ENCODE results near the gene CCDC142.

CCDC142 gene

DNA sequence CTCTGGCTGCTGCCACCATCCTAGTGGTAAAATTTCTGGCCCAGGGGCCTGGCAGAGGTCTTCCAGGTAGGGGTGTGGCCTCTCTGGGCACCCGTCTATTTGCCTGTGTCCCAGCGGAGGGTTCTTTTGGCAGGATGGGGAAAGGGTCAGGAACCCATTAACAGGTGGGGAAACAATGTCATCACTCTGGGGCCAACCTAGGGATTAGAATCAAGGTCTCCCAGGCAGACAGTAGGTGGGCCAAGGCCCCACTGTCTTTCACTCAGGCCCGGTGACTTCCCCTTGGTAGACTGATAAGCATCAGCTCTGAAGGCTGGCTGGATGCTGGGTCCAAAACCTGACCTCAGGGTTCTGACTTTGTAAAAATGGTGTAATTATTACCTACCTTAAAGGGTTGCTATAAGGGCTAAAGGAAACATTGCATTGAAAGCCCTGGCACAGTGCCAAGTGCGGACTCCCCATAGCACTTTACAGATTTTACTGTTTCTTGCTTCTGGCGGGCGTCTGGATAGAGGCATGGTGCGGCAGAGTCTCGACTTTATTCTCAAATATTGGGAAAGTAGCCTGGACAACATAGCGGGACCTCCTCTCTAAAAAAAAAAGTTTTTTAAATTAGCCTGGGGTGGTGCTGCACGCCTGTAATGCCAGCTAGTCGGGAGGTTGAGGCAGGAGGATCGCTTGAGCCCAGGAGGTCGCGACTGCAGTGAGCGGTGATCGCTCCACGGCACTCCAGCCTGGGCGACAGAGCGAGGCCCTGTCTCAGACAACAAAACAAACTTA lies 14.4 kb upstream of the CCDC142 start:
- no peak for DNase-seq (ENCODE audit: extremely low read depth, low read depth)
- H3K4me3 ChIP-seq (replicated peaks; ENCODE audit: low read depth, low read length): no peak overlapping the region

DNA sequence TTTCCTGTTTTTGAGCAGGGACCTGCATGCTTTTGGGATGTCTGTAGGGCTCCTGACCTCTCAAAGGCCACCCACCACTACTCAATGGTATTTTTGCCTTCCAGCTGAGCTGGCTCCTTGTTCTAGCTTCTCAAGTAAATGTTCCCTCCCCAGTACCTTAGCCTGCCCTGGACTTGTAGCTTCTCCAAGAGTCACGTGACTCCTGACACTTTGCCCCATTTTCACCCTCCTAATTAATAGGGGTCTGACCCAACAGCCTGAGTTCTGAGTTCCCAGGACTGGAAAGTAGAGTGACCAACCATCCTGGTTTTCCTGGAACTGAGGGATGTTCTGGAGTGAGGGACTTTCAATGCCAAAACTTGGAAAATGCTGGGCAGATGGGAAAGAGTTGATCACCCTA lies 12.6 kb upstream of the CCDC142 start:
- H3K4me3 ChIP-seq (replicated peaks; ENCODE audit: low read depth, low read length): no peak overlapping the region
- no peak for DNase-seq (ENCODE audit: extremely low read depth, low read depth)
- TF ChIP-seq, protein P1, sequence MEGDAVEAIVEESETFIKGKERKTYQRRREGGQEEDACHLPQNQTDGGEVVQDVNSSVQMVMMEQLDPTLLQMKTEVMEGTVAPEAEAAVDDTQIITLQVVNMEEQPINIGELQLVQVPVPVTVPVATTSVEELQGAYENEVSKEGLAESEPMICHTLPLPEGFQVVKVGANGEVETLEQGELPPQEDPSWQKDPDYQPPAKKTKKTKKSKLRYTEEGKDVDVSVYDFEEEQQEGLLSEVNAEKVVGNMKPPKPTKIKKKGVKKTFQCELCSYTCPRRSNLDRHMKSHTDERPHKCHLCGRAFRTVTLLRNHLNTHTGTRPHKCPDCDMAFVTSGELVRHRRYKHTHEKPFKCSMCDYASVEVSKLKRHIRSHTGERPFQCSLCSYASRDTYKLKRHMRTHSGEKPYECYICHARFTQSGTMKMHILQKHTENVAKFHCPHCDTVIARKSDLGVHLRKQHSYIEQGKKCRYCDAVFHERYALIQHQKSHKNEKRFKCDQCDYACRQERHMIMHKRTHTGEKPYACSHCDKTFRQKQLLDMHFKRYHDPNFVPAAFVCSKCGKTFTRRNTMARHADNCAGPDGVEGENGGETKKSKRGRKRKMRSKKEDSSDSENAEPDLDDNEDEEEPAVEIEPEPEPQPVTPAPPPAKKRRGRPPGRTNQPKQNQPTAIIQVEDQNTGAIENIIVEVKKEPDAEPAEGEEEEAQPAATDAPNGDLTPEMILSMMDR (IDR thresholded peaks at IDR 0.05; ENCODE audit: low read depth, low read length, missing control alignments): no peak

More for the DNA sequence above, 14.4 kb upstream of the CCDC142 start:
- TF ChIP-seq, protein P1 (IDR thresholded peaks at IDR 0.05; ENCODE audit: low read depth, low read length, missing control alignments): no peak

DNA sequence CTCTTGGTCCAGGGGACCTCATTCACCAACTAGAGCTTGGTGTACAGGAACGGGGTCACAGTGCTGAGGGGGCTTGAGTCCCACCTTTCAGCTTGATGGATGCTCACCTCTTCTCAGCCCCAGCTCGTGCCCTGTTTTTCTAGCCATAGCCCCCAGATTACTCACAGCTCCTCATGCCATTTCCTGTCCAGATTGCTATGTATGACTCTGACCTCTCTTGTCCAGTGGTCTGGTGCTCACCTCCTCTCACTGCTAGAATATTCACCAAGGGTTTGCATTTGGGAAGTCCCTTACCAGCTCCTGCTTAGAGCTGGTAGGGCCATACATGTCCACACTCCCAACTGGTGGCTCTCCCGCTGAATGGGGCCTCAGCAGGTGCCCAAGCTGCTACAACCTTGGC lies 10.7 kb upstream of the CCDC142 start:
- DNase-seq (ENCODE audit: extremely low read depth, low read depth): no peak
- TF ChIP-seq, protein P1 (IDR thresholded peaks at IDR 0.05; ENCODE audit: low read depth, low read length, missing control alignments): no peak
- H3K4me3 ChIP-seq (replicated peaks; ENCODE audit: low read depth, low read length): no peak overlapping the region

DNA sequence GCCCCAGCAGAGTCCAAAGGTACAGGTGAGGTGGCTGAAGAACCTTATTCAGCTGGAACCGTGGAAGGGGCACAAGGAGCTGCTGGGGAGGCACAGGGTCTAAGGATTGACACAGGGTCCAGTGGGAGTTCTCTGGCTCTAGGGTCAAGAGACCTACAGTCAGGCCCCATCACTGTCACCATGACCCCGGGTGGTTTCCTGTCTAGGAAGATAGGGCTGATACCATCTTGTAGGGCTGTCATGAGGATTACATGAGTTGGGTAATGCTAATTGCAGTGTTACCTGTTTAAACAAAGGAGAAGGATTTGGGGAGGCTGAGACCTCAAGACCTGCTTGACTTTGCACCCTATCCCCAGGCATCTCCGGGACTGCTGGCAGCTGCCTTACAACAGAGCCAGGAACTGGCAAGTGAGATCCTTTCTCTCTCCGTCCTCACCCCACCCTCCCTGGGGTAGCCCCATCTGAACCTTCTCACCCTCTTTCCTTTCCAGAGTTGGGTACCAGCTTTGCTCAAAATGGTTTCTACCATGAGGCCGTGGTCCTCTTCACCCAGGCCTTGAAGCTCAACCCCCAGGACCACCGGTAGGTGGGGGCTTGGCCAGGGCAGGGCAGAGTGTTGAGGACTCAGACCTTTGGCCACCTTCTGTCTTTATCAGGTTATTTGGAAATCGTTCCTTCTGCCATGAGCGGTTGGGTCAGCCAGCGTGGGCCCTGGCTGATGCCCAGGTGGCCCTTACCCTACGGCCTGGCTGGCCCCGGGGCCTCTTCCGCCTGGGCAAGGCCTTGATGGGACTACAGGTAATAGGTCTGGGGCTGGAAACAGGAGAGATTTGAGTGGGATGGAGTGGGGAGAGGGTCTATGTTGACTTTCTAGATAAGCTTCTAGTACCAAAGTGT lies 9.1 kb upstream of the CCDC142 start:
- TF ChIP-seq, protein P1 (IDR thresholded peaks at IDR 0.05; ENCODE audit: low read depth, low read length, missing control alignments): no peak
- H3K4me3 ChIP-seq (replicated peaks; ENCODE audit: low read depth, low read length): no peak overlapping the region
- no peak for DNase-seq (ENCODE audit: extremely low read depth, low read depth)

DNA sequence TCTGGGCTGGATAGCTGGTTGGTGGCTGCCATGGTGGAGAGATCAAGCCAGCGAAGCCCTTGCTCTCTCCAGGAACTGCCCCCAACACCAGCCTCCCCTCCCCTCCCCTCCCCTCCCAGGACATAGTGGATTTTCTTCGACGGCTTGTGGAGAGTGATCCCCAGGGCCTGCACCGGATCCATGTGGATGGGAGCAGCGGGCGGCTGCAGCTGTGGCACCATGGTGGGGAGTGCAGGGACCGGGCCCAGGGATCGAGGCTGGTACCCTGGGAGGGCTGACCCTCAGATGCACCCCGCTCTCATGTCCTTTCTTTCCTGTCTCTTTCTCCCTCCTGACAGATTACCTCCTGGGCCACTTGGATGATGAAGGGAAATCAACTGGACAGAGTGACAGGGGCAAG lies 7.1 kb upstream of the CCDC142 start:
- no peak overlapping the region for H3K4me3 ChIP-seq (replicated peaks; ENCODE audit: low read depth, low read length)
- no peak for DNase-seq (ENCODE audit: extremely low read depth, low read depth)
- TF ChIP-seq, protein P1 (IDR thresholded peaks at IDR 0.05; ENCODE audit: low read depth, low read length, missing control alignments): no peak

DNA sequence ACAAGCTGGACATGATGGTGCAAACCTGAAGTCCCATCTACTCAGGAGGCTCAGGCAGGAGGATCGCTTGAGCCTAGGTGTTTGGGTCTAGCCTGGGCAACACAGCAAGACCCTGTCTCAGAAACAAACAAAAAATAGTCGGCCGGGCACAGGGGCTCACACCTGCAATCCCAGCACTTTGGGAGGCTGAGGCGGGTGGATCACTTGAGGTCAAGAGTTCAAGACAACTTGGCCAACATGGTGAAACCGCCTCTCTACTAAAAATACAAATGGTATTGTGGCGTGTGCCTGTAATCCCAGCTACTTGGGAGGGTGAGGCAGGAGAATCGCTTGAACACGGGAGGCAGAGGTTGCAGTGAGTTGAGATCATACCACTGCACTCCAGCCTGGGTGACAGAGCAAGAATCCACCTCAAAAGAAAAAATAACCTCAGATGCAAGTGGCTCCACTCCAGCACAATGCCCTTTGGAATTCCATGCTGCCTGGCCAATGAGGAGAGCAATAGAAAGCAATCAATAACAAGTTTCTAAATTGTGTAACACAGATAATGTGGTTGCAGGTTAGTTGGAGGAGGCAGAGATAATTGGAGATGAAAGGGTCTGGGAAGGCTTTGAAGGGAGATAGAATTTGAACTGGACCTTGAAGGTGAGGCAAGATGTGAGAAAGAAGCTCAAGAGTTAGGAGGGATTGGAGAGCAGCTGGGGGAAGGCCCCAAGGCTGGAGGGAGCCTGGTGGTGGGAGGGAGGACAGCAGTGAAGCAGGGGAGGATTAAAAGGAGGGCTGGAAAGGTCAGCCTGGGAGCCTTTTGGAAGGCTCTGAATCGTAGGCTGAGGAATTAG lies 6.1 kb upstream of the CCDC142 start:
- TF ChIP-seq, protein P1 (IDR thresholded peaks at IDR 0.05; ENCODE audit: low read depth, low read length, missing control alignments): no peak
- H3K4me3 ChIP-seq (replicated peaks; ENCODE audit: low read depth, low read length): no peak overlapping the region
- DNase-seq (ENCODE audit: extremely low read depth, low read depth): no peak

All from HFF-Myc (cell line).